T-cell (primary cell): ENCODE measurements around the gene CD55. TPM values are rescaled to one million over a fixed set of nuclear protein-coding genes. Genes with fewer than 3 reads are reported as not detected.

ENCODE experiments used
- ATAC-seq, 4 experiments: fragments of 200-7000 bp in 3 of 4; fragments of 150-1000 bp in 1 of 4; cut with Tn5 transposase; replicated peaks in 1 of 4; 1 replicate in 3 of 4; 2 replicates in 1 of 4; pipeline ENCODE4 v1.10.0; 2021; ENCODE audit warnings: moderate library complexity in 3 of 4, mild to moderate bottlenecking in 2 of 4, moderate number of reproducible peaks in 1 of 4
- CTCF ChIA-PET, 2 donors: fragments of 300-600 bp; sonication (Branson Sonifier 250); formaldehyde crosslinking; loops; one replicate each; lab custom pipeline; 2022; ENCODE audit warnings: antibody characterized with exemption in 2 of 2; lab: Charles Lee
- POLR2A ChIA-PET, 2 donors: fragments of 300-600 bp; sonication (Branson Sonifier 250); formaldehyde crosslinking; loops; one replicate each; lab custom pipeline; 2022; ENCODE audit warnings: antibody characterized with exemption in 2 of 2; lab: Charles Lee
- DNase-seq, 35 experiments: peaks; one replicate each; pipeline versions ENCODE4 v3.0.0 to v3.0.0-alpha.2; 2013 to 2023
- H3K27ac ChIP-seq: one replicate; pipeline ENCODE4 v1.5.1; 2013; ENCODE audit warnings: low read length
- H3K27me3 ChIP-seq, 2 experiments: replicated peaks in 1 of 2; 1 replicate in 1 of 2; 2 replicates in 1 of 2; pipeline versions ENCODE4 v1.6.1 to v1.7.0; 2013; ENCODE audit warnings: low read length in 1 of 2, mixed read lengths in 1 of 2; ENCODE audit not compliant: control insufficient read depth in 2 of 2, insufficient read depth in 2 of 2; ENCODE audit errors: extremely low read depth in 1 of 2
- H3K36me3 ChIP-seq, 2 donors: 1 replicate in 1 of 2; 2 replicates in 1 of 2; pipeline versions ENCODE4 v1.6.1 to v1.7.0; 2013; ENCODE audit warnings: low read length in 1 of 2; ENCODE audit not compliant: control insufficient read depth in 2 of 2, insufficient read depth in 1 of 2; ENCODE audit errors: extremely low read depth in 1 of 2
- H3K4me1 ChIP-seq, 2 experiments: 1 replicate in 1 of 2; 2 replicates in 1 of 2; pipeline versions ENCODE4 v1.6.1 to v1.7.0; 2013; ENCODE audit warnings: low read length in 2 of 2, mixed read lengths in 1 of 2; ENCODE audit not compliant: insufficient read depth in 2 of 2, control insufficient read depth in 1 of 2; ENCODE audit errors: extremely low read depth in 1 of 2
- H3K4me3 ChIP-seq, 2 donors: 1 replicate in 1 of 2; 2 replicates in 1 of 2; pipeline versions ENCODE4 v1.5.1 to v1.7.0; 2013; ENCODE audit warnings: mild to moderate bottlenecking in 2 of 2, low read length in 1 of 2, moderate library complexity in 1 of 2; ENCODE audit not compliant: control insufficient read depth in 1 of 2; ENCODE audit errors: extremely low read depth in 1 of 2
- H3K9me3 ChIP-seq: 2 replicates; pipeline ENCODE4 v1.7.0; 2013
- H3K27ac Mint-ChIP-seq, 2 donors: one replicate each; pipeline ENCODE4 v1.8.0; 2020 to 2021; ENCODE audit warnings: mild to moderate bottlenecking in 2 of 2, mixed read lengths in 2 of 2
- H3K27me3 Mint-ChIP-seq, 2 donors: one replicate each; pipeline ENCODE4 v1.8.0; 2021 to 2022; ENCODE audit warnings: mixed read lengths in 2 of 2
- H3K36me3 Mint-ChIP-seq: one replicate; pipeline ENCODE4 v1.8.0; 2021; ENCODE audit warnings: mixed read lengths
- H3K4me1 Mint-ChIP-seq, 3 donors: one replicate each; pipeline ENCODE4 v1.8.0; 2020 to 2022; ENCODE audit warnings: mixed read lengths in 3 of 3, mild to moderate bottlenecking in 1 of 3
- H3K4me3 Mint-ChIP-seq, 3 donors: one replicate each; pipeline ENCODE4 v1.8.0; 2020 to 2022; ENCODE audit warnings: mild to moderate bottlenecking in 3 of 3, mixed read lengths in 3 of 3, moderate library complexity in 3 of 3
- H3K9me3 Mint-ChIP-seq, 3 donors: one replicate each; pipeline ENCODE4 v1.8.0; 2020 to 2022; ENCODE audit warnings: mixed read lengths in 3 of 3
- WGBS: methylation state at CpG from one replicate; pipeline ENCODE4 v1.1.5; 2013; ENCODE audit warnings: missing lambda C conversion rate; ENCODE audit not compliant: insufficient coverage; 5-methylcytosine and 5-hydroxymethylcytosine counted together
- total RNA-seq, 35 experiments: library from RNA in 6 of 35; stranded (reverse) in 6 of 35; fragments of 120-200 nt in 1 of 35; gene quantifications; one replicate each; pipeline versions ENCODE4 v1.2.1 to v1.2.4 and lab custom pipeline; 2013 to 2026

CD55 gene
- total RNA-seq, 5 donors from 2014 or later (not counting 1 experiment from before 2014, with no cell fraction given), result 86.2 to 218 (median 117) TPM

DNA sequence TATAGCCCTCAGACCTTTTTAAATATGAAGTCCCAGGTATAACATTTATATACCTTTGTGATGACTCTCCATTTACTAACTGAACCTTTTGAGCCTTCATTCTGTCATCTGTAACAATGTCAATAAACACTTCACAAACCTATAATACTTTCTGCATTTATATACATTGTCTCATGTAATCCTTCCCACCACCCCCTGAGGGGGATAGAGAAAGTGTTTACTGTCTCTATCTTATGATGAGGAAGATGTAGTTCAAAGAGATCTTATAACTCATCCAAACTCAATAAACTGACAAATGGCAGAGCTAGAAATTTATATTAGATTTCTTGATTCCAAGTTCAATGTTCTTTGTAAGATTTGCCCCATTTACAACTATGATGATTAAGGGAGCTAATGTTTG, 84.3 kb downstream of the CD55 start:
- ATAC-seq, result no peak
- DNase-seq, result no peak
- Histone ChIP-seq H3K27ac (no peak overlapping the region), H3K36me3 (no peaks in the 10 kb centered on the region), H3K9me3 (no peaks in the 10 kb centered on the region), H3K27me3 (no peaks in the 10 kb centered on the region), H3K4me3 (no peak overlapping the region), H3K4me1 (no peaks in the 10 kb centered on the region)
- Mint-ChIP-seq H3K4me1 (no peaks in the 10 kb centered on the region), H3K27me3 (no peaks in the 10 kb centered on the region), H3K36me3 (no peaks in the 10 kb centered on the region), H3K27ac (no peak overlapping the region), H3K9me3 (no peaks in the 10 kb centered on the region), H3K4me3 (no peak overlapping the region)
- POLR2A ChIA-PET, result interaction anchor here in 1 of 2 donors (0.6 kb wide), 1 partner anchor 217 kb away, joined by 3 read pairs; no protein-coding TSS in a partner anchor
- CTCF ChIA-PET, result interaction anchor here (0.7 to 3.0 kb wide), 9 partner anchors 15 to 330 kb away, joined by 3 to 35 read pairs (median 7); no protein-coding TSS in a partner anchor

- Mint-ChIP-seq H3K4me1 (peaks cover 6 to 10% (median 10%) of the 10 kb centered on the region in 3 donors), H3K27me3 (no peaks in the 10 kb centered on the region), H3K36me3 (no peaks in the 10 kb centered on the region), H3K27ac (no peak overlapping the region), H3K9me3 (no peaks in the 10 kb centered on the region), H3K4me3 (no peak overlapping the region)
- H3K4me1 ChIP-seq, result no peaks in the 10 kb centered on the region
- no peak overlapping the region for H3K4me3 ChIP-seq
- ChIA-PET CTCF (interaction anchor here (1.3 to 2.3 kb wide), 2 partner anchors 221 to 327 kb away, joined by 5 to 7 read pairs; no protein-coding TSS in a partner anchor), POLR2A (no interaction called here)
- no peaks in the 10 kb centered on the region for H3K27me3 ChIP-seq
- no peak overlapping the region for H3K27ac ChIP-seq
- no peaks in the 10 kb centered on the region for H3K36me3 ChIP-seq
- no CpG with 5 or more reads among the region's 1 CpG for WGBS
- DNase-seq (no peak), ATAC-seq (no peak)
- no peaks in the 10 kb centered on the region for H3K9me3 ChIP-seq
These were observed 86.3 kb downstream of the CD55 start for GRCh38 chr1:207407655-207408260.

Other genes with a start within 250 kb of the CD55 start
- gene C4BPB, start 232.8 kb upstream of the CD55 start, total RNA-seq, result 1 to 10 TPM in 2 of 5 donors, under 1 TPM in 2, not detected in 1; 0.66 to 4.8 (median 1.0) TPM
- under 1 TPM in 3 of 5 donors, not detected in 2; 0.60 to 0.72 (median 0.70) TPM for gene C4BPA, start 217.4 kb upstream of the CD55 start, total RNA-seq
- gene CR2, start 132.7 kb downstream of the CD55 start, total RNA-seq, result 1 to 10 TPM; 1.4 to 4.6 (median 2.1) TPM
- gene CR1, start 174.5 kb downstream of the CD55 start, total RNA-seq, result 10 to 100 TPM in 2 of 5 donors, 1 to 10 TPM in 3; 2.8 to 11.7 (median 8.8) TPM